Activated CD4-positive, alpha-beta T cell treated with anti-CD3 and anti-CD28 coated beads, Interleukin-2, amount 50 U/mL, for 1 hour (primary cell): Measurements from ENCODE around the gene DNMT3A.

Experiments
- DNase-seq: peaks from one replicate; pipeline ENCODE4 v3.0.0-alpha.2; 2020

Gene DNMT3A

GRCh38 chr2:25341753-25342371 lies at the start of gene DNMT3A:
Gene DNMT3A (minus strand): TSS chr2:25341925. CDS start chr2:25313984, 27,941 bp downstream.
- DNase-seq, result peak; percentile 58

- no peak for DNase-seq
Measured at GRCh38 chr2:25389161-25389560, 47.4 kb upstream of the DNMT3A start.

GRCh38 chr2:25388491-25388890 lies 46.8 kb upstream of the DNMT3A start:
- DNase-seq, result no peak

- DNase-seq, result no peak
Measured at GRCh38 chr2:25387876-25388449, 46.2 kb upstream of the DNMT3A start.

GRCh38 chr2:25386971-25387875 lies 45.5 kb upstream of the DNMT3A start:
- no peak for DNase-seq

- no peak for DNase-seq
Measured at GRCh38 chr2:25385910-25386309, 44.2 kb upstream of the DNMT3A start.

GRCh38 chr2:25383806-25384205 lies 42.1 kb upstream of the DNMT3A start:
- DNase-seq, result no peak

GRCh38 chr2:25381502-25381901 lies 39.8 kb upstream of the DNMT3A start:
- no peak for DNase-seq

- DNase-seq, result no peak
Measured at GRCh38 chr2:25380586-25381375, 39.1 kb upstream of the DNMT3A start.

- no peak for DNase-seq
Measured at GRCh38 chr2:25380023-25380422, 38.3 kb upstream of the DNMT3A start.

GRCh38 chr2:25379535-25379934 lies 37.8 kb upstream of the DNMT3A start:
- DNase-seq, result no peak

GRCh38 chr2:25378731-25379490 lies 37.2 kb upstream of the DNMT3A start:
- no peak for DNase-seq

GRCh38 chr2:25377822-25378421 lies 36.2 kb upstream of the DNMT3A start:
- DNase-seq, result no peak

GRCh38 chr2:25376750-25377621 lies 35.3 kb upstream of the DNMT3A start:
- peak; percentile 88 for DNase-seq

GRCh38 chr2:25375989-25376545 lies 34.3 kb upstream of the DNMT3A start:
- no peak for DNase-seq

- DNase-seq, result no peak
Measured at GRCh38 chr2:25375371-25375988, 33.8 kb upstream of the DNMT3A start.

GRCh38 chr2:25374827-25375226 lies 33.1 kb upstream of the DNMT3A start:
- no peak for DNase-seq

- no peak for DNase-seq
Measured at GRCh38 chr2:25374411-25374810, 32.7 kb upstream of the DNMT3A start.

- no peak for DNase-seq
Measured at GRCh38 chr2:25373269-25373981, 31.7 kb upstream of the DNMT3A start.
